Measurements from ENCODE around the gene PGAP6. TPM values are rescaled to one million over a fixed set of nuclear protein-coding genes. Genes with fewer than 3 reads are reported as not detected.

The PGAP6 gene
- total and polyA plus RNA-seq, 10 donors, result 19.5 to 63.2 (median 43.9) TPM

DNA sequence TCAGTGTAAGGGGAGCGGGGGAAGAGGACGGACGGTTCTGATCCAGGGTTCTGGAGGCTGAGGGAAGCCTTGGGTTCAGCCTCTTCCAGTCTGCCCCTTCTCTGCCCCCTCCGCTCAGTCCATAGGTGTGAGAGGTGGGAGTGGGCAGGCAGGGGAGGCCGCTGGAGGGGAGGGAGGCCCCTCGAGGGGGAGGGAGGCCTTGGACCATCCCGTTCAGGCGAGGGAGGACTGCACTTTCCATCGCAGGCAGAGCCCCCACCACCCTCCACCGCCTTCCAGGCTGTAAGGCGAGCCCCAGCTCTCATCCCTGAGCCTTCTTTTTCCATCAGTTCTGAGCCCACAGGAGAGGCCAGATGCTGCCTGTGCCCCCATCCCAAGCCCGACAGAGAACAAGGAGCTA, 25.0 kb downstream of the PGAP6 start:
- Histone ChIP-seq H3K4me1 (peaks cover 0 to 39% (median 9%) of the 10 kb centered on the region in 6 donors), H3K36me3 (no peaks in the 10 kb centered on the region), H3K27me3 (replicated peaks in 1 of 7) (no peaks in the 10 kb centered on the region), H3K4me3 (no peak overlapping the region), H3K9me3 (no peaks in the 10 kb centered on the region), H3K27ac (no peak overlapping the region)
- TF ChIP-seq POLR2AphosphoS5 (IDR thresholded peaks at IDR 0.05) (no peak), POLR2A (IDR thresholded peaks at IDR 0.05) (no peak)
- TF ChIP-seq, protein P1, sequence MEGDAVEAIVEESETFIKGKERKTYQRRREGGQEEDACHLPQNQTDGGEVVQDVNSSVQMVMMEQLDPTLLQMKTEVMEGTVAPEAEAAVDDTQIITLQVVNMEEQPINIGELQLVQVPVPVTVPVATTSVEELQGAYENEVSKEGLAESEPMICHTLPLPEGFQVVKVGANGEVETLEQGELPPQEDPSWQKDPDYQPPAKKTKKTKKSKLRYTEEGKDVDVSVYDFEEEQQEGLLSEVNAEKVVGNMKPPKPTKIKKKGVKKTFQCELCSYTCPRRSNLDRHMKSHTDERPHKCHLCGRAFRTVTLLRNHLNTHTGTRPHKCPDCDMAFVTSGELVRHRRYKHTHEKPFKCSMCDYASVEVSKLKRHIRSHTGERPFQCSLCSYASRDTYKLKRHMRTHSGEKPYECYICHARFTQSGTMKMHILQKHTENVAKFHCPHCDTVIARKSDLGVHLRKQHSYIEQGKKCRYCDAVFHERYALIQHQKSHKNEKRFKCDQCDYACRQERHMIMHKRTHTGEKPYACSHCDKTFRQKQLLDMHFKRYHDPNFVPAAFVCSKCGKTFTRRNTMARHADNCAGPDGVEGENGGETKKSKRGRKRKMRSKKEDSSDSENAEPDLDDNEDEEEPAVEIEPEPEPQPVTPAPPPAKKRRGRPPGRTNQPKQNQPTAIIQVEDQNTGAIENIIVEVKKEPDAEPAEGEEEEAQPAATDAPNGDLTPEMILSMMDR (IDR thresholded peaks at IDR 0.05 in 8 of 11, conservative IDR thresholded peaks at IDR 0.05 in 3 of 11), result no peak
- whole genome bisulfite sequencing, 5 donors, result 75 to 83% (median 82%) methylated on average over 8 to 12 of the region's 12 CpGs
- intact Hi-C loops (cut with DNase I; ENCODE audit: low total_unique reads), result loop anchor here (10.0 kb wide), 1 partner anchor 122 kb away; the partner anchor contains the start of gene FAM234A
- DNase-seq, result no peak

DNA sequence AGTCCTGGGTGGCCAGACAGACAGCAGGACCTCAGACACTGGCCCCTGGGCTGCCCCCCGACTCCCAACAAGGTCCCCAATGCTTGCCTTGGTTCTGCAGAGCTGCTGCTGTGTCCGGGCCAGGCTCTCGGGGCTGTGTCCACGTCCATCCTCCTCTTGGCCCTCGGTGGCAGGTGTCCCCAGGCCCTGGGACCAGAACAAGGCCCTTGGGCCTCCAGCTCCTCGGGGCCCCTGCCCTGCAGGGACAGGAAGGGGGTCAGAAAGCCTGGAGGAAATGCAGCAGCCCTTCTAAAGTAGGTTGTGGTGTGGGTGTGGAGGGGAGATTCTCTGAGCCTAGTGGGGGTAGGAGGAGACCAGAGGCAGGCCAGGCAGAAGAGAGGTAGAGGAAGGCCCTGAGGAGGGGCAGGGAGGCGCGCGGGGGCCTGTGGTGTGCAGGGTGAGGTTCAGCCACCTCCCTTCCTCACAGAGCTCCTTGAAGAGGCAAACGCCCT, 26.8 kb downstream of the PGAP6 start:
- intact Hi-C loops (cut with DNase I; ENCODE audit: low total_unique reads), result loop anchor here (10.0 kb wide), 1 partner anchor 120 kb away; the partner anchor contains the start of gene FAM234A
- peak; percentile 83 for DNase-seq
- peak overlapping the region in 1 of 8 donors; percentile 2 for H3K4me3 ChIP-seq

DNA sequence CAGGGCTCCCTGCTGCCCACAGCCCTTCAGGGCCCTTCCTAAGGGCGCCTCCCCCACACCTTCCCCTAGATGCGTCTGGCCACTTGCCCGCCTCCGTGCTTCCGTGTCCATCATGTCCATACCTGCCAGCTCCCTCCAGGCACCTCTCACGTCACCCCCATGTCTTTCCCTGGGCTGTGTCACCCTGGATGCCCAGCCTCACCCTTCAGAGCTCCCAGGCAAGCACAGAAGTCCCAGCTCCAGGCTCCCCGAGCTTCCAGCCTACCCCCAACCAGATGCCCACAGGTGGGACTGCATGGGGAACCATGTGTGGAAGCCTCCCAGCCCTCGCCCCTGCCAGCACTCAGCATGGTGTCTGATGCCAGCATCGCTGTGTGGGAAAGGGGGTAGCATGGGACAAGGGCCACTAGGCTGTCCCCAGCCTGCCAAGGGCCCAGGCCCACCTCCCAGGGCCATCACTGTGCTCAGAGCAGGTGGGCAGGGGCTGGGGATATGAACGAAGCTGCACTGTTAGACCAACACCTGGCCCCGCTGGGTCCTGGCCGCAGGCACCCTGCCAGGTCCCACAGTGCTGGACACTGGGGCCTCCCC, 27.4 kb downstream of the PGAP6 start:
- H3K36me3 ChIP-seq, result peaks cover 0 to 13% (median 0%) of the 10 kb centered on the region in 6 donors
- peak overlapping the region in 1 of 8 donors; percentile 2 for H3K4me3 ChIP-seq
- TF ChIP-seq POLR2AphosphoS5 (IDR thresholded peaks at IDR 0.05) (no peak), POLR2A (IDR thresholded peaks at IDR 0.05) (no peak)
- TF ChIP-seq, protein P1 (IDR thresholded peaks at IDR 0.05 in 8 of 11, conservative IDR thresholded peaks at IDR 0.05 in 3 of 11), result no peak
- peak; percentile 82 for DNase-seq
- peaks cover 15 to 60% (median 30%) of the 10 kb centered on the region in 6 donors for H3K4me1 ChIP-seq
- H3K27me3 ChIP-seq (replicated peaks in 1 of 7), result no peaks in the 10 kb centered on the region
- 85 to 95% (median 89%) methylated on average over 7 to 12 of the region's 12 CpGs for WGBS, 5 donors
- intact Hi-C loops (cut with DNase I; ENCODE audit: low total_unique reads), result loop anchor here (10.0 kb wide), 1 partner anchor 120 kb away; the partner anchor contains the start of gene FAM234A
- H3K27ac ChIP-seq, result peak overlapping the region in 4 of 8 donors; percentile 75 to 88 (median 86)
- no peaks in the 10 kb centered on the region for H3K9me3 ChIP-seq

More for the DNA sequence above, 26.8 kb downstream of the PGAP6 start:
- Histone ChIP-seq H3K4me1 (peaks cover 10 to 54% (median 25%) of the 10 kb centered on the region in 6 donors), H3K36me3 (peaks cover 0 to 9% (median 0%) of the 10 kb centered on the region in 6 donors), H3K27ac (peak overlapping the region in 4 of 8 donors; percentile 48 to 88 (median 86)), H3K9me3 (no peaks in the 10 kb centered on the region), H3K27me3 (replicated peaks in 1 of 7) (no peaks in the 10 kb centered on the region)
- TF ChIP-seq POLR2AphosphoS5 (IDR thresholded peaks at IDR 0.05), result peak in 2 of 3 donors; percentile 21 to 34
- TF ChIP-seq, protein P1 (IDR thresholded peaks at IDR 0.05 in 8 of 11, conservative IDR thresholded peaks at IDR 0.05 in 3 of 11), result no peak
- WGBS, 5 donors, result 51 to 68% (median 58%) methylated on average over 9 to 10 of the region's 10 CpGs
